Breast epithelium (tissue), 3 donors: ENCODE results near the gene MPI.

Experiments used
- CTCF ChIP-seq, 3 donors: fragments of 450-650 bp; IDR thresholded peaks; one replicate each; pipeline ENCODE4 v1.5.1; 2016 to 2017; ENCODE audit warnings: antibody characterized with exemption in 3 of 3, mild to moderate bottlenecking in 3 of 3, moderate library complexity in 3 of 3
- POLR2A ChIP-seq: fragments of 450-650 bp; IDR thresholded peaks from one replicate; pipeline ENCODE4 v1.6.1; 2016; ENCODE audit warnings: antibody characterized with exemption, mild to moderate bottlenecking, moderate library complexity
- POLR2AphosphoS5 ChIP-seq, 3 donors: sonication (generic); formaldehyde crosslinking; IDR thresholded peaks; one replicate each; pipeline ENCODE4 v1.6.1; 2017; ENCODE audit warnings: antibody characterized with exemption in 3 of 3

- TF ChIP-seq POLR2A (no peak), CTCF (IDR thresholded peaks at IDR 0.05) (no peak), POLR2AphosphoS5 (IDR thresholded peaks at IDR 0.05) (no peak)
Measured at GRCh38 chr15:74924525-74924924, 34.7 kb downstream of the MPI start.
